Stimulated activated naive CD8-positive, alpha-beta T cell treated with anti-CD3 and anti-CD28 coated beads, Interleukin-15, amount 100 ng/mL, for 72 hours (primary cell): ENCODE data around the gene CNDP1.

ENCODE experiments used
- ATAC-seq: fragments of 150-1000 bp; cut with Tn5 transposase; 2 replicates; pipeline ENCODE4 v1.10.0; 2021; ENCODE audit warnings: mild to moderate bottlenecking, moderate library complexity
- DNase-seq, 2 donors: peaks; one replicate each; pipeline ENCODE4 v3.0.0; 2021 to 2022
- H3K27ac Mint-ChIP-seq, 2 donors: one replicate each; pipeline ENCODE4 v1.8.0; 2022; ENCODE audit warnings: mild to moderate bottlenecking in 2 of 2, mixed read lengths in 2 of 2, moderate library complexity in 2 of 2
- H3K27me3 Mint-ChIP-seq: one replicate; pipeline ENCODE4 v1.8.0; 2022; ENCODE audit warnings: mixed read lengths
- H3K4me1 Mint-ChIP-seq: one replicate; pipeline ENCODE4 v1.8.0; 2022; ENCODE audit warnings: mild to moderate bottlenecking, mixed read lengths
- H3K4me3 Mint-ChIP-seq, 2 donors: one replicate each; pipeline ENCODE4 v1.8.0; 2022; ENCODE audit warnings: mild to moderate bottlenecking in 2 of 2, mixed read lengths in 2 of 2, moderate library complexity in 1 of 2
- H3K9me3 Mint-ChIP-seq, 2 donors: one replicate each; pipeline ENCODE4 v1.8.0; 2022; ENCODE audit warnings: mixed read lengths in 2 of 2

The CNDP1 gene

DNA sequence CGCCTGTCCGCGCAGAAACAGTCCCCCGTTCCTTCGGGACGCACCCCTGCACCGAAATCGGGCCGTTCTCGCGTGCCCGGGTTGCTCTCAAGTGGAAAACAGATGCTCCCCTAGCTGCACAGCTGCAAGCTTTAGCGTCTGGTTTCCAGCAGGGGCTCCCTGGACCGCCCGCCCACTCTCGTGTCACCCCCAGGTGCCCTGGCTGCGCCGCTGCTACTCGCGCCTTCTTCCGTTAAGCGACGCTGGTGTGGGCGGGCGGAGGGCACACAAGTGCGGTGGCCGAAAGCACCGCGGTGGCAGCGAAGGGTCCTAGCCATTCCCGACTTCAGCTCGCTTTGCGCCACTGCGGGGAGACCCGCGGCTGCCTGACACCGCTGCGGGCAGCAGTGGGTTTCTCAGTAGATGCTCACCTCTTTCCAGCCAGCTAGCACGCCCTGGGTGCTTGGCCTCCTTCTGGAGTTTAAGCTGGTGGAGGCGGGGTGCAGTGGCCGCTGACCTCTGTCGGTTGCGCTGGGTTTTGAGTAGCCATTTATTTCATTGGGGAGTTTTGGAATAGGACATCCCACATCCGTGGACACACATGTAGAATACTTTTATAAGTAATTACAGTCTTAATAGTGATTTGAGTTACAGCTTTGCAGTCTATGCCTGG, 64.2 kb downstream of the CNDP1 start:
- Mint-ChIP-seq H3K27me3 (no peaks in the 10 kb centered on the region), H3K4me3 (peak overlapping the region; percentile 95 to 99), H3K27ac (peak overlapping the region; percentile 98 to 100), H3K9me3 (no peaks in the 10 kb centered on the region), H3K4me1 (peaks cover 50% of the 10 kb centered on the region)
- DNase-seq (peak; percentile 77 to 80), ATAC-seq (peak; percentile 79)

DNA sequence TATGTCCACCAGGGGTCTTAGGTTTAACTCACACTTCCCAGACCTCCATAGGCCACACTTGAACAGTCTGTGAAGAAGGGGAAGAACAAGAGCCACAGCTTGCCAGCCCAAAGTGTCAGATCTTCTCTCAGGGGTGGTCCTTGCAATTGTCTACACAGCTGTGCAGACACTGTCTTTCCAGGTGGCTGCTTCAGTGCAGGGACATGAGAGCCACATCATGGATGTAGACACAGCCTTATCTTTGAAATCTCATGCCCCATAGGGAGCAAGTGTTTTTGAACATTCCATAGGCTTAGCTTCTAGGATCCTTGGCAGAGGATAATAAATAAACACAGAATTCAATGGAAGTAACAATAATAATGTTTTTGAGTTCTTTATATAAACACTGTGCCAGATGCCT, 70.1 kb downstream of the CNDP1 start:
- DNase-seq (no peak), ATAC-seq (no peak)
- H3K27me3 Mint-ChIP-seq = no peaks in the 10 kb centered on the region
- H3K4me3 Mint-ChIP-seq = no peak overlapping the region
- no peak overlapping the region for H3K27ac Mint-ChIP-seq
- H3K9me3 Mint-ChIP-seq = no peaks in the 10 kb centered on the region
- peaks cover 28% of the 10 kb centered on the region for H3K4me1 Mint-ChIP-seq

DNA sequence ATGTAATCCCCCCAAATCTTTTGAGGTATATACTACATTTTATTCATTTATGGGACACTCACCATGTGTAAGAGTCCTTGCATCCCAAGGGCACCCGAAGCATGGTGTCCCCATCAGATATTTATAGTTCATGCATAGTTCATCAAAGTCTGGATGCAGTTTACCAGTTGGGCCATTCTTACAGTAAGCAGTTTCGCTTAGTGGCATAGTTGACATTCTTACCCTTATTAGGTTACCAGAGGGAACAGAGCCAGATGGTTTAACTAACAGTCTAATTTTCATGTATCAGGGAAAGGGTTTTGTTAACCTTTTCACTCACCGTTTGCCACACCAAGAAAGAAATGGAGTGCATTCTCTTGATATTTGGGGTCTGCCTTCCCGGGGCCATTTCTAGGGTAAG, 70.5 kb downstream of the CNDP1 start:
- no peaks in the 10 kb centered on the region for H3K9me3 Mint-ChIP-seq
- H3K4me1 Mint-ChIP-seq = peaks cover 24% of the 10 kb centered on the region
- no peak overlapping the region for H3K4me3 Mint-ChIP-seq
- no peak overlapping the region for H3K27ac Mint-ChIP-seq
- no peaks in the 10 kb centered on the region for H3K27me3 Mint-ChIP-seq
- ATAC-seq (no peak), DNase-seq (no peak)

DNA sequence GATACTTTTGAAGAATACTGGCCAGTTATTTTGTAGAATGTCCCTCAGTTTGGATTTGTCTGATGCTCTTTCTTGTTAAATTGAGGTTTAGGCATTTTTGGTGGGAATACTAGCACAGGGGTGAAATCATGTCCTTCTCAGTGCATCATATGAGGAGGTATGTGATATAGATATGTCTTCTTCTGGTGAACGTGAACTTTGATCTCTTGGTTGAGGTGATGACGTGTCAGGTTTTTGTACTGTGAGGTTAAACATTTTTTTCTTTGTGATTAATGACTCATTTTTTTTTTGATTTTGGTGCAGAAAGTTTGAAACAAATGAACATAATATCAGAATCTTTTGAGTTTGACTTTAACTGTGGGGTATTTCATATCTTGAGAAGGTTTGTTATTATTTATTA, 74.4 kb downstream of the CNDP1 start:
- H3K4me3 Mint-ChIP-seq = no peak overlapping the region
- DNase-seq (no peak), ATAC-seq (no peak)
- H3K4me1 Mint-ChIP-seq = peaks cover 36% of the 10 kb centered on the region
- H3K9me3 Mint-ChIP-seq = no peaks in the 10 kb centered on the region
- no peaks in the 10 kb centered on the region for H3K27me3 Mint-ChIP-seq
- H3K27ac Mint-ChIP-seq = peak overlapping the region in 1 of 2 donors; percentile 20

DNA sequence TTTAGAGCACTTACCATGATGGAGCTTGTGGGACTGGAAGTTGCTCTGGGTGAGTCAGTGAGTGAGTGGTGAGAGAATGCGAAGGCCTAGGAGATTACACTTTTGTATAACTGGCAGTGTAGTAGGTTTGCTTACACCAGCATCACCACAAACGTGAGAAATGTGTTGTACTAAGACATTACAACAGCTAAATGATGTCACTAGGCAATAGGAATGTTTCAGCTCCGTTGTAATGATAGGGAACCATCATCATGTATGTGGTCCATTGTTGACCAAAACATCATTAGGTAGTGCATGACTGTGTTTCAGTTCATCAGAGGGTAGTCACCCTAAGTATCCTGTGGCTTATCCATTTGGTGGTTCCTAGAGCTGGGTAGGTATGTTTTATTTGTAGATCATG, 75.2 kb downstream of the CNDP1 start:
- H3K27me3 Mint-ChIP-seq = no peaks in the 10 kb centered on the region
- H3K27ac Mint-ChIP-seq = no peak overlapping the region
- H3K4me1 Mint-ChIP-seq = peaks cover 37% of the 10 kb centered on the region
- ATAC-seq (peak; percentile 56), DNase-seq (no peak)
- no peaks in the 10 kb centered on the region for H3K9me3 Mint-ChIP-seq
- no peak overlapping the region for H3K4me3 Mint-ChIP-seq

DNA sequence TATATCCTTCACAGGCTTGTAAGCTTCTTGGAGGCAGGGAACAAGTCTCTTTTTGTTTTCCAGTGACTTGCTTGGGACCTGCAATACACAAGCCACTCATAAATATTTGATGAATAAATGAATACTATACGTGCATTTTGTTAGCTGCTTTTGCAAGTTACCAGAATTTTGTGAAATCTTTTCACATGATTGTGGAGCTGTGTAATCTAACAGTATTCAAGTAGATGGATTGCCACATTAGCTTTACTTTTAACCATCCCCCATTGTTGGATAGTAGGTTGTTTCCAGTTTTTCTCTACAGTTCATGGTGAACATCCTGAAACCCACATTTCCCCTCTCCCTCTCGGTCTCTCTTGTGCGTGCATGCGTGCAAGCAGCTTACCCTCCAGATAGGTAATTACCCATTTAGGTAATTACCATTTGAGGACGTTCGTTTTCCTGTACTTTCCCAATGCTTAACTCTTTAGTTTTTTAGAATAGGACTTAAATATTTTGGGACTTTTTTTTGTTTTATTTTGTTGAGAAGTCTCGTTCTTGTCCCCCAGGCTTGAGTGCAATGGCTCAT, 75.8 kb downstream of the CNDP1 start:
- H3K4me1 Mint-ChIP-seq = peaks cover 37% of the 10 kb centered on the region
- DNase-seq (no peak), ATAC-seq (no peak)
- no peaks in the 10 kb centered on the region for H3K27me3 Mint-ChIP-seq
- H3K9me3 Mint-ChIP-seq = no peaks in the 10 kb centered on the region
- H3K4me3 Mint-ChIP-seq = no peak overlapping the region
- peak overlapping the region in 1 of 2 donors; percentile 38 for H3K27ac Mint-ChIP-seq

DNA sequence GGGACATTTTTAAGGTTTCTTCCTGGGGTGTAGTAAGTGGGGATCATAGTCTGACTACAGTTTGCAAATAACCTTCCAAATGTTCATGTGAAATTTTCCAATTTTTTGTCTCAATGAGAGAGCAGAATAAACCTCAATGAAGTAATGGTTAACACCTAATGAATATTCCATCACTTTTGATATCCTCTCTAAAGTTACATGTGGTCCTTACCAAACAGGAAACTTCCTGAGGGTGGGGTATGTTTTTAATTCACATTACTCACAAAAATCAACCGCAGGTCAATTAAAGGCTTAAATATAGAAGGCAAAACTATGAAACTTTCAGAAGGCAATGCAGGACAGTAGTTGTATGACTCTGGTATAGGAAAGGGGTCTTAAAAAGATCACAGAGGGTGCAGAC, 76.6 kb downstream of the CNDP1 start:
- no peak overlapping the region for H3K4me3 Mint-ChIP-seq
- H3K27ac Mint-ChIP-seq = no peak overlapping the region
- DNase-seq (no peak), ATAC-seq (no peak)
- H3K27me3 Mint-ChIP-seq = no peaks in the 10 kb centered on the region
- H3K4me1 Mint-ChIP-seq = peaks cover 37% of the 10 kb centered on the region
- no peaks in the 10 kb centered on the region for H3K9me3 Mint-ChIP-seq

DNA sequence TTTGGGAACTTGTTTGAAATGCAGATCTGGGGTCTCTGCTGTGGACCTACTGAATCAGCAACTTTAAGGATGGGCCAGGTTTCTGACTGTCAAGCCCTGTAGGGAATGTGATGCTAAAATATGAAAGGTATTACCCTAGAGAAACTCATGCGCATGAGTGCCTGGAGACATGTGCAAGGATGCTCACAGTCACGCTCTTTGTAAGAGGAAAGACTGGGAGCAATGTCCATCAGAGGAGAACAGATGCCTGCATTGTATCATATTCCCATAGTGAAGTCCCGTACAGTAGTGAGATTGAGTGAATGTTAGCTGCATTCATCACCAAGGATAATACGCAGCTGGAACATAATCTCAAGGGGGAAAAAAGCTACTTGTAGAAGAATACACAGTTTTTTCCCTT, 77.5 kb downstream of the CNDP1 start:
- H3K27ac Mint-ChIP-seq = no peak overlapping the region
- H3K4me3 Mint-ChIP-seq = no peak overlapping the region
- DNase-seq = no peak
- no peaks in the 10 kb centered on the region for H3K27me3 Mint-ChIP-seq
- ATAC-seq = no peak
- peaks cover 37% of the 10 kb centered on the region for H3K4me1 Mint-ChIP-seq
- no peaks in the 10 kb centered on the region for H3K9me3 Mint-ChIP-seq

DNA sequence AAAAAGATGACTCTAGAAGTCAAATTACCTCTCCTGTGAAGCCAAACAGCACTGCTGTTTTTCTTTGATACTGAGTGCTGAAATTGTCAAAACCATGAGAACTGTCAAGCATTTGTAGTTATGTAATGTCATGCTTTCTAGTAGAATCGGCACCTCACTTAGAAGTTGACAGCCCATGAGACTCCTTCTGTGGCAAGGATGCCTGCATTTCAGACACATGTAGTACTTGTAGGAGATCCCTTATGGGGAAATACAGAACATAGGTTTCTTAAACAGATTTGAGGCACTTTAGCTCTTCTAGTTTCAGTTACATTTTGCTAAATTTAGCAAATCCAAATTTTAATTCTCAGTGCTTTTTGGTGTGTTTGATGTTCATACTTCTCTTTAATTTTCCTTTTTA, 79.1 kb downstream of the CNDP1 start:
- Mint-ChIP-seq H3K4me3 (no peak overlapping the region), H3K9me3 (no peaks in the 10 kb centered on the region)

DNA sequence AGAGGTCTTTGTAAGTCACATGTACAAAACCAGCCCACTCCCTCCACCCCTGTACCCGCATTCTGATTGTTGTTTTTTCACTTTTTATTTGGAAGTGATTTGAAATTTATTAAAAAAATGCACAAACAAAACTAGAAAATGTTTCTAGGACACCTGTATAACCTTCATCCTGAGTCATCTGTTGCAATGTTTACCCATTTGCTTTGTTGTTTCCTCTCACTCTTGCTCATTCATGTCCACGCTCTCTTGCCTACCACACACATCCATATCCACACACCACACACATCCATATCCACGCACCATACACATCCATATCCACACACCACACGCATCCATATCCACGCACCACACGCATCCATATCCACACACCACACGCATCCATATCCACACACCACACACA, 82.2 kb downstream of the CNDP1 start:
- Mint-ChIP-seq H3K4me3 (no peak overlapping the region), H3K4me1 (peaks cover 13% of the 10 kb centered on the region), H3K27ac (no peak overlapping the region), H3K27me3 (no peaks in the 10 kb centered on the region), H3K9me3 (no peaks in the 10 kb centered on the region)
- ATAC-seq (no peak), DNase-seq (no peak)

More for the DNA sequence above, 79.1 kb downstream of the CNDP1 start:
- no peak for DNase-seq
- Mint-ChIP-seq H3K4me1 (peaks cover 35% of the 10 kb centered on the region), H3K27ac (no peak overlapping the region), H3K27me3 (no peaks in the 10 kb centered on the region)
- ATAC-seq = no peak

DNA sequence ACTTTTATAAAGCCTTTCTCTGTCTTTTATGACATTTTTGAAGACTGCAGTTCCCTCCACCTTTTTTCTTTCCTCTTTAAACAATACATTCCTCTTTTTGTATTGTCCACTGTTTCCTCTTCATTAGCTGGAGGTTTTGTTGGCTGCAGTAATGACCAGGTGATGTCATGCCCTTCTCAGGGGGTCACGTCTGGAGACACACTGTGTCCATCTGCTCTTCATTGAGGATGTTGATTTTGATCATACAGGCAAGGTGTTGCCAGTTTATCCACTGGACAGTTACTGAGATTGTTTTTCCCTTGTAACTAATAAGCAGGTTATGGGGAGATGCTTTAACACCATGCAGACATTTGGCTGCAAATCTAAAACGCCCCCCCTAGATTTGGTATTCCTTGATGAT, 83.2 kb downstream of the CNDP1 start:
- H3K4me3 Mint-ChIP-seq = no peak overlapping the region
- no peak for ATAC-seq

DNA sequence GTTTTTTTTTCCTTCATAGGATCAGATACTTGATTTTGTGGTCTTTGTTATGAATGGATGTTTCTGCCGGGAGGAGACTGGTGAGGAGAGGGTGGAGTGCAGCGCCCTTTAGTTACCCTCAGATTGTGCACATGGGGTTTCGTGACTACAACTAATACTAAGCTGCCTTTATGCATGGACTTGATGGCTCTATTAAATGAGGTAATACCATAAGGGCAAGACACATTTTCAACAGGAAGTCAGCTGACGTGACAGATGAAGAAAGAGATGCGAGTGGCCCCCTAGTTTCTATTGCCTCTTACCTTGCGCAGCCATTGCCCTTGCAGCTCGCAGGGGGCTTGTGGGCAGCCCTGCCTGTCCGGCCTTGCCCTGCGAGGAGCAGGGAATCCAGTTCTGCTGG, 87.8 kb downstream of the CNDP1 start:
- Mint-ChIP-seq H3K4me3 (no peak overlapping the region), H3K27ac (no peak overlapping the region), H3K9me3 (no peaks in the 10 kb centered on the region), H3K27me3 (no peaks in the 10 kb centered on the region), H3K4me1 (peaks cover 4% of the 10 kb centered on the region)
- ATAC-seq (peak; percentile 71), DNase-seq (no peak)

More for the DNA sequence above, 83.2 kb downstream of the CNDP1 start:
- Mint-ChIP-seq H3K4me1 (peaks cover 10% of the 10 kb centered on the region), H3K27ac (no peak overlapping the region), H3K27me3 (no peaks in the 10 kb centered on the region), H3K9me3 (no peaks in the 10 kb centered on the region)
- no peak for DNase-seq

DNA sequence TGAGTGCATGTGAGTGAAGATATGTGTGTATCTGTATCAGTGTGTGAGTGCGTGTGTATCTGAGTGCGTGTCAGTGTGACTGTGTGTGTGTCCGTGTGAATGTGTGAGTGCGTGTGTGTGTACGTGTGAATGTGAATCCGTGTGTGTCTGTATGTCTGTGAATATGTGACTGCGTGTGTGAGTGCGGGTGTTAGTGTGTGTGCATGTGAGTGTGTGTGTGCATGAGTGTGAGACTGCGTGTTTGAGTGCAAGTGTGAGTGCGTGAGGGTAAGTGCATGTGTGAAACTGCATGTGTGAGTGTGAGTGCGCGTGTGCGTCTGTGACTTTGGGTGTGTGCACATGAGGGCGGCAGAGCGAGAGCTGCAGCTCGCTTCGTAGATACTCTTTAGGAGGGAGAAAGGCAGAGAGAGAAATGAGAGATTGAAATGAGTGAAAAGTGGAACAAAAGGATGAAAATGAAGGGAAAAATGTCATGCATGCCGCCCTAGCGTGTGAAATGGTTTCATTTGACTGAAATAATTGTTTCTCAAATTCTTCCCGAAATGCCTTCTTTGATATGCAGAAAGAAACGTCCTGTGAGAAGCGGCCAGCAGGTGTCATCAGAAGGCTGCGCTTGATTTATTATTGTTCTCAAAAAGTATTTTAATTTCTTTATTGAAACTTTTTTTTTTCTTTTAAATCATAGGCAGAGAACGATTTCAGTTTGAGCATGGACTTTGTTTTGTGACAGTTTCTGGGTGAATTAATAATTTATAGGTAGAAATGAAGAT, 88.9 kb downstream of the CNDP1 start:
- no peak for DNase-seq
- H3K4me1 Mint-ChIP-seq = peaks cover 14% of the 10 kb centered on the region
- H3K27ac Mint-ChIP-seq = no peak overlapping the region
- no peaks in the 10 kb centered on the region for H3K9me3 Mint-ChIP-seq
- no peak for ATAC-seq
- no peak overlapping the region for H3K4me3 Mint-ChIP-seq
- H3K27me3 Mint-ChIP-seq = no peaks in the 10 kb centered on the region

DNA sequence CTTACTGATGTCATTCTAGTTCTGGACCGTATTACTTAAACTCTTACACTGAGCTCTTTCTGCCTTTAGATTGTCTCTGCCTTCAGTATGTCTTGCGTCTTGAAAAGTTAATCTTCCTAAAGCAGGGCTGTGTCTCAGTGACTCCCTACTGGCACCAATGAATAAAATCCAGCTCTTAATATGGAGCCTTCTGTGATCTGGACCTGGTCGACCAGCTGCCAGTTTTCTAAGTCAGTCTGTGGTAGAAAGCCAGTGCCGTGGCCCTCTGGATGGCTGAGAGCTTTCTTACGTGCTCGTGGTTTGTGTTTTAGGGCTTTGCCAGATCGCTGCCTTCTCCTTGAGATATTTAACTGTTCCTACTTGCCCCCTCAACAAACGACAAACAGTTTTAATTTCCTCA, 90.2 kb downstream of the CNDP1 start:
- Mint-ChIP-seq H3K4me3 (no peak overlapping the region), H3K4me1 (peaks cover 14% of the 10 kb centered on the region), H3K27ac (no peak overlapping the region), H3K9me3 (no peaks in the 10 kb centered on the region), H3K27me3 (no peaks in the 10 kb centered on the region)
- DNase-seq (no peak), ATAC-seq (no peak)

DNA sequence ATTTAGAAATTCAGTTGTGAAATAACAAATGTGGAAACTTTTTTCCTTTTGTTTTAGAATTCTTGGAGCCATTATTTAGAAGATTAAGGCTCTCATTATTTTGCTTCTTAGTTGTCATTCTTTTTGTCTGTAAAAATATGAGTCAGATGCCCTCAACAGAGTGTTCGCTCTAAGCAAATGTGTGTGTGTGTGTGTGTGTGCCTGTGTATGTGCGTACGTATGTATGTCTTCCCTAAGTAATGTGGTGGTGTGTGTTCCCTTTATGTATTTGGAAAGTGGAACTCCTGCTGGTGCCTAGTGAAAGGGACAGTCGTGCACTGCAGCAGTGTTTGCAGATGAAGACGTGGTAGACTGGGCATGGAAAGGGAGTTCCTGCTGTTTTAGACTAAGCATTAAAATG, 90.9 kb downstream of the CNDP1 start:
- DNase-seq (no peak), ATAC-seq (no peak)
- no peak overlapping the region for H3K4me3 Mint-ChIP-seq
- no peaks in the 10 kb centered on the region for H3K9me3 Mint-ChIP-seq
- H3K4me1 Mint-ChIP-seq = peaks cover 14% of the 10 kb centered on the region
- no peak overlapping the region for H3K27ac Mint-ChIP-seq
- no peaks in the 10 kb centered on the region for H3K27me3 Mint-ChIP-seq

DNA sequence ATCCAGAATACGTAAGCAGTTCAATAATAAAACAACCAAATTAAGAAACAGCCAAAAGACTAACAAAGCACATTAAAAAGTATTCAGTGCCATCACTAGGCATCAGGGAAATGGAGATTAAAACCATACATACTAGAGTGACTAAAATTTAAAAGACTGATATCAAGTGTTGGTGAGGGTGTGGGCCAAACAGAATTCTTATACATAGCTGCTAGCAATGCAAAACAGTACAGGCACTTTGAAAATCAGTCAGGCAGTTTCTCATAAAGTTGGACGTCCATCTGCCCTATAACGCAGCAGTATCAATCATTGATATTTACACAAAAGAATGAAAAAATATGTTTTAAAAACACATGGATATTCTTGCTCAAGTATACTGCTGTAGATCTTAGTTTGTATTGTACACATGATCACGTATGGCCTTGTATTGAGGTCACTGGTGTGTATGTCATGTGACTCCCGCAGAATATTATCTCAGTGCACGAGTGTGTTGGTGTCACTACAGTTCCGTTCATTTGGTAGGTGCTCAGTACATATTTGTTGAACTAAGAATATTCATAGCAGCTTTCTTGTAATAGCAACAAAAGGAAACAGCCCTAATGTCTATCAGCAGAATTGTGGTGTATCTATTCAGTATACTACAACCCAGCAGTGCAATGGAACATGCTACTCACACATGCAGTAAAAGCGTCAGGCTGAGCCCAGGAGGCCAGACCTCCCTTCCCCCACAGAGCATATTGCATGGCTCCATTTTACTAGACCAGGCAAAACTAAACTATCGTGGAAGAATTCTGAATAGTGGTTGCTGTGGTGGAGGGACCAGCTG, 92.0 kb downstream of the CNDP1 start:
- Mint-ChIP-seq H3K27ac (no peak overlapping the region), H3K27me3 (no peaks in the 10 kb centered on the region), H3K4me1 (peaks cover 23% of the 10 kb centered on the region), H3K9me3 (no peaks in the 10 kb centered on the region), H3K4me3 (no peak overlapping the region)
- DNase-seq (no peak), ATAC-seq (no peak)
